ENCODE results near the gene CPTP. TPM values are rescaled to one million over a fixed set of nuclear protein-coding genes. Genes with fewer than 3 reads are reported as not detected.

Gene CPTP
- total RNA-seq, 1 donor from 2014 or later: 10.8 TPM

DNA sequence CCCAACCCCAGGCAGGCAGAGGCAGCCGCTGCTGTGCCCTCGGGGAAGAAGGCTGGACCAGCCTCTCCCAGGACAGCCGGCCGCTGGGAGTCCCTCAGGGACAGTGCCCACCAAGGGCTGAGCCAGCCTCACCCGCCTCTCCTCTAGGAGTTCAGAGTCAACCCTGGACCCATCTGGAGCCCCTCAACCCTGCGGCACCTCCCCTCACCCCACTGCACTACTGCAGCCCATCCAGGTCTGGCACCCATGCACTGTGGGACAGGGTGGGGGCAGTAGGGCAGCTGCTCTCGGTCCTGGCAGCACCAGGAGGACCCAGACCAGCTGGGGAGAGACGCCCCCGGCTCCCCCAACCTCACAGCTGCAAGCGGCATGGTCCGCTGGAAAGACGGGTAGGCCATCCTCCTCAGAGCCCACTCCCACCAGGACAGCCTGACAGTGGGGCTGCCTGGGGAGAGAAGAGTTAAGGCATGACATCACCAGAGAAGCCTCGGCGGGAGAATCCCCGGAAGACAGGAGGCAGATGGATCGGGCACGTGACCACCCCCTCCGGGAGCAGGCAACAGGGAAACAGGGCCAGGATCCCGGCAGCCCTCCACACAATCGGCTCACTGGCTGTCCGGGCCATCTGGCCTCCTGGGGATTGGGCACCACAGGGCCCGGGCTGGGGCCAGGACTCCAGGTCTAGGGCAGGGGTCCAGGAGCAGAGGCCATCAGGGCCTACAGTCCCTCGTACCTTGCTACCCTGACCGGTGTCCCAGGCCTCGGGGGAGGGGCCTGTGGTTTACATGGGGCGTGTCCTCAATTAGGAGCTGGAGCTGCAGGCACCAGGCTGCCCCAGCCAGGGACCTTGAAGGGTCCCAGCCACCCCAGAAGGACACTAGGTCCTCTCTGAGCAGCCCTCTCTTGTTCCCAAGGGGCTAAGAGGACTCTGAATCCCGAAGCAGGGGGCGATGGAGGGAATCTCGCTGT, 20.0 kb upstream of the CPTP start:
- Histone ChIP-seq H3K4me3 (ENCODE audit: low read depth, low read length) (no peak overlapping the region), H3K27me3 (ENCODE audit: control insufficient read depth, insufficient read depth, low read length) (no peaks in the 10 kb centered on the region), H3K36me3 (ENCODE audit: control insufficient read depth, insufficient read depth, low read length) (peaks cover 1% of the 10 kb centered on the region)
- TF ChIP-seq, protein P1, sequence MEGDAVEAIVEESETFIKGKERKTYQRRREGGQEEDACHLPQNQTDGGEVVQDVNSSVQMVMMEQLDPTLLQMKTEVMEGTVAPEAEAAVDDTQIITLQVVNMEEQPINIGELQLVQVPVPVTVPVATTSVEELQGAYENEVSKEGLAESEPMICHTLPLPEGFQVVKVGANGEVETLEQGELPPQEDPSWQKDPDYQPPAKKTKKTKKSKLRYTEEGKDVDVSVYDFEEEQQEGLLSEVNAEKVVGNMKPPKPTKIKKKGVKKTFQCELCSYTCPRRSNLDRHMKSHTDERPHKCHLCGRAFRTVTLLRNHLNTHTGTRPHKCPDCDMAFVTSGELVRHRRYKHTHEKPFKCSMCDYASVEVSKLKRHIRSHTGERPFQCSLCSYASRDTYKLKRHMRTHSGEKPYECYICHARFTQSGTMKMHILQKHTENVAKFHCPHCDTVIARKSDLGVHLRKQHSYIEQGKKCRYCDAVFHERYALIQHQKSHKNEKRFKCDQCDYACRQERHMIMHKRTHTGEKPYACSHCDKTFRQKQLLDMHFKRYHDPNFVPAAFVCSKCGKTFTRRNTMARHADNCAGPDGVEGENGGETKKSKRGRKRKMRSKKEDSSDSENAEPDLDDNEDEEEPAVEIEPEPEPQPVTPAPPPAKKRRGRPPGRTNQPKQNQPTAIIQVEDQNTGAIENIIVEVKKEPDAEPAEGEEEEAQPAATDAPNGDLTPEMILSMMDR (IDR thresholded peaks at IDR 0.05; ENCODE audit: insufficient read depth, low read length, severe bottlenecking): no peak
- no peak for FAIRE-seq
- DNase-seq (ENCODE audit: low read depth): peak; percentile 51

DNA sequence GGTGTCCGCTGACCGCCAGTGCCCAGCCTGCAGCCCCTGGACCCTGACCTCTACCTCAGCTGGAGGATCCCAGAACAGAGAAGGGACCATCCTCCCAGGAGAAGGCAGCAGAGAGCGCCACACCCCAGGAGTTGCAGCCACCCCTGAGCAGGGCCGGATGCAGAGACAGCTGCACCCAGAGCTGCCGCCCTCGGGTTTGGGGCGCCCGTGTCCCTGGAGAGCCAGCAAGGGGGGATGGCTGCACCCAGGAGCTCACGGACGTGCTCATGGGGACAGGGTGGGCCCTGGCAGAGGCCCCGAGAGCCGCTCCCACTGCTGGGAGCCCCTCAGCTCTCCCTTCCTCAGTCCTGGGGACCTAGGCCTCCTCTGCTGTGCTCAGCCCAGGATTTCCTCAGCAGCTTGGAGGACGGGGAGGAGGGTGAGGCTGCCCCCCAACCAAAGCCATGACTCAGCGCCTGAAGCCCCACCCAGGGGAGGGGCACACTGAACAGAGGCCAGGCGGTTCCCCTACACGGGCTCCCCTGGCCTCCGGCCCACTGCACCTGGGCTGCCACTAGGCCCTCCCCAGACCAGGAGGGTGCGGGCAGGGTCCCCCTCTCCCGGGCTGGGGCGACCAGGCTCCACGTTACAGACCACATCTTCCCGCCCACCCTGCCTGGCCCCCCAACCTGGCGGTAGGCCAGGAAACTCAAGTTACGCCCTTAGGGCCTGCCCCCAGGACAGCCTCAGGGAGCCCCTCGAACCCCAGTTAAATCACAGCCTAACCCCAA, 19.1 kb upstream of the CPTP start:
- Histone ChIP-seq H3K4me3 (ENCODE audit: low read depth, low read length) (peak overlapping the region; percentile 10), H3K27me3 (ENCODE audit: control insufficient read depth, insufficient read depth, low read length) (no peaks in the 10 kb centered on the region), H3K36me3 (ENCODE audit: control insufficient read depth, insufficient read depth, low read length) (peaks cover 5% of the 10 kb centered on the region)
- DNase-seq (ENCODE audit: low read depth): peak; percentile 76
- TF ChIP-seq, protein P1 (IDR thresholded peaks at IDR 0.05; ENCODE audit: insufficient read depth, low read length, severe bottlenecking): peak; percentile 28
- FAIRE-seq: no peak

DNA sequence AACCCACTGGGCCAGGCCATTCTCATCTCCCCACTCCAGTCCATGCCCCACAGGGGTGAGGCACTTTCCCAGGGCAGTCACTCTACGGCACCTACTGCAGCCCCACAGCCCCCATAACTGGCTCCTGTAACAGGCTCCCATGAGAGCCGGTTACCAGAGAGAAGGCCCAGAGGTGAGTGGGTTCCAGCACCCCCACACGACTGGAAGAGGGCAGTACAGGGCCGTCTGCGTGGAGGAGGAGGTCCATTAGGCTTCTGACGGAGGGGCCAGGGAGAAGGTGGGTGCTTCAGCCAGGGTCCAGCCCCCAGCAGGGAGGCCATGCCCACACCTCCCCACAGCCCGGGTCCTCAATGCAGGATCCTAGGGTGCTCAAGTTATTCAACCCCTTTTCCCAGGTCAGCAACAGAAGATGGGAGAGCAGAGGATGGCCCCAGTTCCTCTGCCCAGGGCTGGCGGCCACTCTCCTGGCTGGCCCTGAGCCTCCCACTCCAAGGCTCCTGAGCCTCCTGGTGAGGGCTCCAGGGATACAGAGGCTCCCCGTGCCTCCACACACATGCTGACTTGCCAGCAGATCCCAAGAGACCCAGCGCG, 18.4 kb upstream of the CPTP start:
- peak overlapping the region; percentile 75 for H3K4me3 ChIP-seq (ENCODE audit: low read depth, low read length)
- TF ChIP-seq, protein P1 (IDR thresholded peaks at IDR 0.05; ENCODE audit: insufficient read depth, low read length, severe bottlenecking): no peak
- peaks cover 9% of the 10 kb centered on the region for H3K36me3 ChIP-seq (ENCODE audit: control insufficient read depth, insufficient read depth, low read length)
- no peak for DNase-seq (ENCODE audit: low read depth)
- no peak for FAIRE-seq
- H3K27me3 ChIP-seq (ENCODE audit: control insufficient read depth, insufficient read depth, low read length): no peaks in the 10 kb centered on the region

DNA sequence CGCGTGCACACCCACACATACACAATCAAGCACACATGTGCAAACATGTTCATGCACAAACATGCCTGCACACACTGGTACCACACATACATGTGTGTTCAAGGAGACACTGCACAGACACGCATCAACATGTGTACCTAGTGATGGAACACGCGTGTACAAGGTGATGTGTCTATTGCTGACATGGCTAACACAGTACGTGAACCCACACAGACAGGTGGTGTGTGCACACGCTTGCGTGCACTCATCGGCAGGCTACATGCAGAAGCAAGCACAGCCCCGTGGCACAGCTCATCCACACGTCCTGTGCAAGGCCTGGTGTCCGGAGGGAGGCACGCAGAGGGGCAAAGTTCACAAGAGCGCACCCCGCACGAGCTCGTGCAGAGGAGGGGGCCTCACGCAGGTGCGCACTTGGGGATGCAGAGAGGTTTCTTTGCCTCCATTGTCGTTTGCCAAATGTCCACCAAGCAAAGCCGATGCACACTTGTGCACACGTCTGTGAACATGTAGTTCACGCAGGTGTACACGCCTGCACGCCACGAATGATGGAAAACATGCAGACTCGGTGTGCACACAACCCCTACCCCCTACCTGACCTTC, 17.8 kb upstream of the CPTP start:
- Histone ChIP-seq H3K4me3 (ENCODE audit: low read depth, low read length) (peak overlapping the region; percentile 75), H3K36me3 (ENCODE audit: control insufficient read depth, insufficient read depth, low read length) (peaks cover 14% of the 10 kb centered on the region), H3K27me3 (ENCODE audit: control insufficient read depth, insufficient read depth, low read length) (no peaks in the 10 kb centered on the region)
- DNase-seq (ENCODE audit: low read depth): peak; percentile 41
- TF ChIP-seq, protein P1 (IDR thresholded peaks at IDR 0.05; ENCODE audit: insufficient read depth, low read length, severe bottlenecking): no peak
- peak; percentile 97 for FAIRE-seq

DNA sequence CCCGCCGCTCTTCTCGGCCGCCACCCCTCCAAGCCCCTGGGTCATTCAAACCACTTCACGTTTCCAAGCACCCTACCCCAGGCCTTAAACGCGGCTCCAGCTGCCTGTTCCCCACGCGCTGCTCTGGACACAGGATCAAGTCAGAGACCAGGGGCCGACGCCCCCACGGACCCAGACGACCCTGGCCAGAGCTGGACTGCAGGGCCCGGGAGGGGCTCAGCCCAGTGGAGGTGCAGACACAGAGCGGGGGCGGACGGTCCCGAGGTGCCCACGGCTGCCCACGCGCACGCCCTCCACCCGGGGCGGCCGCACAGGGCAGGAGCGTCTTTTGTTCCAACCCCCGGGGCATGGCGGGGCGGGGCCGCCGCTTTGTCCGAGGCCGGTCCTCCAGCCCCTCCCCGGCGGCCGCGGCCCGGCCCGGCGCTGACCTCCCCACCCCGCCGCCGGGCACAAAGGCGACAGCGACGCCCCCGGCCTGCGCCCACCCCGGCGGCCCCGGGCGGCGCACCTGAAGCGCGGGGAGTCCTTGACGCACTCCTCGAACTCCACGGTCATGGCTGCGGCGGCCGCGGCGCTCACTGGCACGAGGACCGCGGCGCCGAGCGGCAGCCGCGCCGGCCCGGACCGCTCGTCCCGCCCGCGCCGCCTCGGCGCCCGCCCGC, 17.2 kb upstream of the CPTP start:
- H3K4me3 ChIP-seq (ENCODE audit: low read depth, low read length): peak overlapping the region; percentile 75
- H3K36me3 ChIP-seq (ENCODE audit: control insufficient read depth, insufficient read depth, low read length): peaks cover 15% of the 10 kb centered on the region
- TF ChIP-seq, protein P1 (IDR thresholded peaks at IDR 0.05; ENCODE audit: insufficient read depth, low read length, severe bottlenecking): no peak
- FAIRE-seq (no peak), DNase-seq (ENCODE audit: low read depth) (no peak)
- H3K27me3 ChIP-seq (ENCODE audit: control insufficient read depth, insufficient read depth, low read length): no peaks in the 10 kb centered on the region

Measured in bronchial epithelial cell (primary cell).